Liver (tissue), 9 donors: ENCODE measurements around the gene PLEKHA7. TPM values are rescaled to one million over a fixed set of nuclear protein-coding genes. Genes with fewer than 3 reads are reported as not detected.

Source experiments
- DNase-seq: peaks from one replicate; pipeline ENCODE4 v3.0.0-alpha.2; 2017; ENCODE audit warnings: low spot score
- H3K27ac ChIP-seq, 2 donors: one replicate each; pipeline ENCODE4 v1.7.0; 2013; ENCODE audit warnings: inconsistent platforms in 2 of 2, low read length in 2 of 2, control low read depth in 1 of 2, low read depth in 1 of 2, mild to moderate bottlenecking in 1 of 2
- H3K27me3 ChIP-seq, 4 donors: one replicate each; pipeline versions ENCODE4 v1.6.1 to v1.7.0; 2013; ENCODE audit warnings: low read length in 3 of 4, inconsistent platforms in 1 of 4, mild to moderate bottlenecking in 1 of 4, moderate library complexity in 1 of 4; ENCODE audit not compliant: control insufficient read depth in 4 of 4, insufficient read depth in 4 of 4
- H3K36me3 ChIP-seq, 4 donors: one replicate each; pipeline versions ENCODE4 v1.6.1 to v1.7.0; 2013; ENCODE audit warnings: low read length in 3 of 4, mild to moderate bottlenecking in 3 of 4, low read depth in 1 of 4, moderate library complexity in 1 of 4; ENCODE audit not compliant: control insufficient read depth in 4 of 4, insufficient read depth in 3 of 4
- H3K4me1 ChIP-seq, 4 donors: one replicate each; pipeline versions ENCODE4 v1.6.1 to v1.7.0; 2013; ENCODE audit warnings: low read length in 3 of 4, mild to moderate bottlenecking in 3 of 4, moderate library complexity in 1 of 4; ENCODE audit not compliant: control insufficient read depth in 4 of 4, insufficient read depth in 4 of 4
- H3K4me3 ChIP-seq, 3 donors: one replicate each; pipeline versions ENCODE4 v1.6.1 to v1.7.0; 2013; ENCODE audit warnings: low read length in 3 of 3, control low read depth in 1 of 3, low read depth in 1 of 3, mild to moderate bottlenecking in 1 of 3
- H3K9ac ChIP-seq, 2 donors: one replicate each; pipeline ENCODE4 v1.7.0; 2013; ENCODE audit warnings: low read length in 2 of 2, mild to moderate bottlenecking in 2 of 2, moderate library complexity in 2 of 2, control low read depth in 1 of 2, low read depth in 1 of 2
- H3K9me3 ChIP-seq, 4 donors: one replicate each; pipeline versions ENCODE4 v1.6.1 to v1.7.0; 2013; ENCODE audit warnings: low read length in 3 of 4; ENCODE audit not compliant: control insufficient read depth in 4 of 4
- ATF3 ChIP-seq: IDR thresholded peaks from 2 replicates; pipeline ENCODE4 v1.6.1; 2016; ENCODE audit warnings: antibody characterized with exemption
- EGR1 ChIP-seq, 2 donors: IDR thresholded peaks; 2 replicates each; pipeline ENCODE4 v1.6.1; 2016 to 2018; ENCODE audit warnings: antibody characterized with exemption in 2 of 2, low read depth in 2 of 2
- FOXA1 ChIP-seq: IDR thresholded peaks from 2 replicates; pipeline ENCODE4 v1.6.1; 2016; ENCODE audit warnings: antibody characterized with exemption
- FOXA2 ChIP-seq: IDR thresholded peaks from 2 replicates; pipeline ENCODE4 v1.6.1; 2016; ENCODE audit warnings: antibody characterized with exemption
- GABPA ChIP-seq, 2 donors: IDR thresholded peaks in 1 of 2; conservative IDR thresholded peaks in 1 of 2; 2 replicates each; pipeline ENCODE4 v1.6.1; 2016; ENCODE audit warnings: antibody characterized with exemption in 2 of 2, mild to moderate bottlenecking in 1 of 2, moderate library complexity in 1 of 2
- HNF4A ChIP-seq, 2 donors: conservative IDR thresholded peaks; 2 replicates each; pipeline ENCODE4 v1.6.1; 2016; ENCODE audit warnings: antibody characterized with exemption in 2 of 2, mild to moderate bottlenecking in 2 of 2
- HNF4G ChIP-seq: IDR thresholded peaks from 2 replicates; pipeline ENCODE4 v1.6.1; 2016; ENCODE audit warnings: antibody characterized with exemption
- JUND ChIP-seq, 2 donors: IDR thresholded peaks; 2 replicates each; pipeline ENCODE4 v1.6.1; 2016; ENCODE audit warnings: antibody characterized with exemption in 2 of 2
- NR2F2 ChIP-seq: IDR thresholded peaks from 2 replicates; pipeline ENCODE4 v1.6.1; 2016; ENCODE audit warnings: antibody characterized with exemption
- RAD21 ChIP-seq, 2 donors: IDR thresholded peaks; 2 replicates each; pipeline ENCODE4 v1.6.1; 2016; ENCODE audit warnings: antibody characterized with exemption in 2 of 2, mild to moderate bottlenecking in 2 of 2
- TAF1 ChIP-seq: conservative IDR thresholded peaks from 2 replicates; pipeline ENCODE4 v1.6.1; 2016; ENCODE audit warnings: antibody characterized with exemption, mild to moderate bottlenecking
- YY1 ChIP-seq: IDR thresholded peaks from 2 replicates; pipeline ENCODE4 v1.6.1; 2016; ENCODE audit warnings: antibody characterized with exemption, mild to moderate bottlenecking
- WGBS: extraction: QIAGEN DNeasy Blood & Tissue Kit; methylation state at CpG from one replicate; pipeline ENCODE4 v1.1.7; 2013; 5-methylcytosine and 5-hydroxymethylcytosine counted together
- polyA plus RNA-seq, 2 donors: library from polyadenylated mRNA; stranded (reverse) in 1 of 2; unstranded in 1 of 2; fragments of 200-250 nt in 1 of 2; fragments of >200 nt in 1 of 2; fragmentation: Nextera tagmentation in 1 of 2; extraction: Ambion mirVana in 1 of 2; gene quantifications; one replicate each; pipeline versions ENCODE4 v1.2.1 to v1.2.3, GENCODE V29; 2013 to 2015
- total RNA-seq, 2 donors: library from RNA; depleted of rRNA; stranded (reverse); fragments of >200 nt; gene quantifications; one replicate each; pipeline ENCODE4 v1.2.3, GENCODE V29; 2014
- TF ChIP-seq, protein P1 (sequence below): IDR thresholded peaks from 2 replicates; pipeline ENCODE4 v1.6.1; 2016; ENCODE audit warnings: antibody characterized with exemption, mild to moderate bottlenecking
- TF ChIP-seq, protein P2 (sequence below): IDR thresholded peaks from 2 replicates; pipeline ENCODE4 v1.6.1; 2016; ENCODE audit warnings: antibody characterized with exemption
- TF ChIP-seq, protein P3 (sequence below): IDR thresholded peaks from 2 replicates; pipeline ENCODE4 v1.6.1; 2016; ENCODE audit warnings: antibody characterized with exemption
- donor health status: healthy.
- donor health status: healthy.
- donor health status: healthy.
- donor health status: healthy.
- donor health status: healthy.

Gene PLEKHA7
- total and polyA plus RNA-seq, 4 donors, result 6.1 to 28.8 (median 8.5) TPM

GRCh38 chr11:16780698-16781550, 233.3 kb downstream of the PLEKHA7 start:
- Histone ChIP-seq H3K4me1 (peaks cover 3 to 16% (median 10%) of the 10 kb centered on the region in 4 donors), H3K9ac (no peak overlapping the region), H3K27me3 (no peaks in the 10 kb centered on the region), H3K27ac (no peak overlapping the region), H3K9me3 (no peaks in the 10 kb centered on the region), H3K4me3 (no peak overlapping the region), H3K36me3 (peaks cover 0 to 8% (median 2%) of the 10 kb centered on the region in 4 donors)
- TF ChIP-seq RAD21 (IDR thresholded peaks at IDR 0.05), result no peak
- 91% methylated on average over 19 of the region's 19 CpGs for WGBS
- no peak for DNase-seq

DNA sequence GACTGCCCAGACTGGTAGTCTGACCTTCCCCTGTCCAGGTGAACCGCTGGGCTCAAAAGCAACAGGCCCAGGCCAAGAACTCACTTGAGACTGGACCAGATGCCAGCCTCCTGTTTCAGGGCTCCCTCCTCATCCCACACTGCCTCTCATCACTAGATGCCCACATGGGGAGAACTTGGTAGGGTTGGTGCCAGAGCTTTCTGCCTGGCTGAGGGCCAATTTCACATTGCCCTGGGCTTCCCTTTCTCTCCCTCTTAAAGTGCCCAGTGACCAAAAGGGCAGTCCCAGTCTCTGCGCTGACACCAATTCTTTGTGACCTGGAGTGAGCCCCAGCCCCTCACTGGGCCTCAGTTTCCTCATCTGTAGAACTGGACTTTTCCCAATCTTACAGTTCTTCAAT, 234.1 kb downstream of the PLEKHA7 start:
- Histone ChIP-seq H3K4me1 (peaks cover 1 to 21% (median 12%) of the 10 kb centered on the region in 4 donors), H3K27me3 (no peaks in the 10 kb centered on the region), H3K4me3 (no peak overlapping the region), H3K9me3 (no peaks in the 10 kb centered on the region), H3K27ac (no peak overlapping the region), H3K36me3 (peaks cover 0 to 8% (median 2%) of the 10 kb centered on the region in 4 donors), H3K9ac (no peak overlapping the region)
- TF ChIP-seq GABPA (IDR thresholded peaks at IDR 0.05 in 1 of 2, conservative IDR thresholded peaks at IDR 0.05 in 1 of 2), result no peak
- TF ChIP-seq NR2F2, result no peak
- TF ChIP-seq FOXA1, result no peak
- TF ChIP-seq, protein P1, sequence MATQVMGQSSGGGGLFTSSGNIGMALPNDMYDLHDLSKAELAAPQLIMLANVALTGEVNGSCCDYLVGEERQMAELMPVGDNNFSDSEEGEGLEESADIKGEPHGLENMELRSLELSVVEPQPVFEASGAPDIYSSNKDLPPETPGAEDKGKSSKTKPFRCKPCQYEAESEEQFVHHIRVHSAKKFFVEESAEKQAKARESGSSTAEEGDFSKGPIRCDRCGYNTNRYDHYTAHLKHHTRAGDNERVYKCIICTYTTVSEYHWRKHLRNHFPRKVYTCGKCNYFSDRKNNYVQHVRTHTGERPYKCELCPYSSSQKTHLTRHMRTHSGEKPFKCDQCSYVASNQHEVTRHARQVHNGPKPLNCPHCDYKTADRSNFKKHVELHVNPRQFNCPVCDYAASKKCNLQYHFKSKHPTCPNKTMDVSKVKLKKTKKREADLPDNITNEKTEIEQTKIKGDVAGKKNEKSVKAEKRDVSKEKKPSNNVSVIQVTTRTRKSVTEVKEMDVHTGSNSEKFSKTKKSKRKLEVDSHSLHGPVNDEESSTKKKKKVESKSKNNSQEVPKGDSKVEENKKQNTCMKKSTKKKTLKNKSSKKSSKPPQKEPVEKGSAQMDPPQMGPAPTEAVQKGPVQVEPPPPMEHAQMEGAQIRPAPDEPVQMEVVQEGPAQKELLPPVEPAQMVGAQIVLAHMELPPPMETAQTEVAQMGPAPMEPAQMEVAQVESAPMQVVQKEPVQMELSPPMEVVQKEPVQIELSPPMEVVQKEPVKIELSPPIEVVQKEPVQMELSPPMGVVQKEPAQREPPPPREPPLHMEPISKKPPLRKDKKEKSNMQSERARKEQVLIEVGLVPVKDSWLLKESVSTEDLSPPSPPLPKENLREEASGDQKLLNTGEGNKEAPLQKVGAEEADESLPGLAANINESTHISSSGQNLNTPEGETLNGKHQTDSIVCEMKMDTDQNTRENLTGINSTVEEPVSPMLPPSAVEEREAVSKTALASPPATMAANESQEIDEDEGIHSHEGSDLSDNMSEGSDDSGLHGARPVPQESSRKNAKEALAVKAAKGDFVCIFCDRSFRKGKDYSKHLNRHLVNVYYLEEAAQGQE, result no peak
- TF ChIP-seq ATF3, result no peak
- no peak for TF ChIP-seq RAD21 (IDR thresholded peaks at IDR 0.05)
- TF ChIP-seq HNF4G, result no peak
- TF ChIP-seq HNF4A (conservative IDR thresholded peaks at IDR 0.05), result no peak
- TF ChIP-seq YY1, result no peak
- no peak for TF ChIP-seq TAF1
- TF ChIP-seq FOXA2, result no peak
- TF ChIP-seq EGR1 (IDR thresholded peaks at IDR 0.05; ENCODE audit: low read depth in 2 of 2), result no peak
- no peak for TF ChIP-seq JUND (IDR thresholded peaks at IDR 0.05)
- TF ChIP-seq, protein P2, sequence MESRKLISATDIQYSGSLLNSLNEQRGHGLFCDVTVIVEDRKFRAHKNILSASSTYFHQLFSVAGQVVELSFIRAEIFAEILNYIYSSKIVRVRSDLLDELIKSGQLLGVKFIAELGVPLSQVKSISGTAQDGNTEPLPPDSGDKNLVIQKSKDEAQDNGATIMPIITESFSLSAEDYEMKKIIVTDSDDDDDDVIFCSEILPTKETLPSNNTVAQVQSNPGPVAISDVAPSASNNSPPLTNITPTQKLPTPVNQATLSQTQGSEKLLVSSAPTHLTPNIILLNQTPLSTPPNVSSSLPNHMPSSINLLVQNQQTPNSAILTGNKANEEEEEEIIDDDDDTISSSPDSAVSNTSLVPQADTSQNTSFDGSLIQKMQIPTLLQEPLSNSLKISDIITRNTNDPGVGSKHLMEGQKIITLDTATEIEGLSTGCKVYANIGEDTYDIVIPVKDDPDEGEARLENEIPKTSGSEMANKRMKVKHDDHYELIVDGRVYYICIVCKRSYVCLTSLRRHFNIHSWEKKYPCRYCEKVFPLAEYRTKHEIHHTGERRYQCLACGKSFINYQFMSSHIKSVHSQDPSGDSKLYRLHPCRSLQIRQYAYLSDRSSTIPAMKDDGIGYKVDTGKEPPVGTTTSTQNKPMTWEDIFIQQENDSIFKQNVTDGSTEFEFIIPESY, result no peak
- TF ChIP-seq, protein P3, sequence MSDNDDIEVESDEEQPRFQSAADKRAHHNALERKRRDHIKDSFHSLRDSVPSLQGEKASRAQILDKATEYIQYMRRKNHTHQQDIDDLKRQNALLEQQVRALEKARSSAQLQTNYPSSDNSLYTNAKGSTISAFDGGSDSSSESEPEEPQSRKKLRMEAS, result no peak
- 95% methylated on average over 2 of the region's 2 CpGs for WGBS
- DNase-seq, result no peak
